Measurements from ENCODE around the gene CLDN1.

- TF ChIP-seq CTCF (IDR thresholded peaks at IDR 0.05; ENCODE audit: low read length), result no peak
- TF ChIP-seq EZH2 (IDR thresholded peaks at IDR 0.05; ENCODE audit: borderline replicate concordance, low read length), result no peak
These were observed 33.4 kb downstream of the CLDN1 start for GRCh38 chr3:190288836-190289235.
